Esophagus squamous epithelium (tissue), 4 donors: ENCODE results near the gene KRT86.

Experiments used
- CTCF ChIP-seq, 6 experiments: fragments of 450-650 bp in 4 of 6; fragments of 200-600 bp in 2 of 6; sonication (generic) in 2 of 6; IDR thresholded peaks; one replicate each; pipeline ENCODE4 v1.5.1; 2016 to 2019; ENCODE audit warnings: antibody characterized with exemption in 6 of 6, mild to moderate bottlenecking in 4 of 6, moderate library complexity in 4 of 6
- POLR2A ChIP-seq, 4 donors: fragments of 450-650 bp; IDR thresholded peaks; one replicate each; pipeline ENCODE4 v1.6.1; 2017; ENCODE audit warnings: antibody characterized with exemption in 4 of 4, mild to moderate bottlenecking in 4 of 4, moderate library complexity in 3 of 4

GRCh38 chr12:52254180-52254964 is 20.1 kb upstream of the KRT86 start:
- TF ChIP-seq POLR2A (IDR thresholded peaks at IDR 0.05) (no peak), CTCF (IDR thresholded peaks at IDR 0.05) (no peak)
